ENCODE data around the gene MPC2. TPM values are rescaled to one million over a fixed set of nuclear protein-coding genes. Genes with fewer than 3 reads are reported as not detected.

The MPC2 gene
- total and polyA plus RNA-seq, 3 donors from 2014 or later = 106 to 596 (median 185) TPM

DNA sequence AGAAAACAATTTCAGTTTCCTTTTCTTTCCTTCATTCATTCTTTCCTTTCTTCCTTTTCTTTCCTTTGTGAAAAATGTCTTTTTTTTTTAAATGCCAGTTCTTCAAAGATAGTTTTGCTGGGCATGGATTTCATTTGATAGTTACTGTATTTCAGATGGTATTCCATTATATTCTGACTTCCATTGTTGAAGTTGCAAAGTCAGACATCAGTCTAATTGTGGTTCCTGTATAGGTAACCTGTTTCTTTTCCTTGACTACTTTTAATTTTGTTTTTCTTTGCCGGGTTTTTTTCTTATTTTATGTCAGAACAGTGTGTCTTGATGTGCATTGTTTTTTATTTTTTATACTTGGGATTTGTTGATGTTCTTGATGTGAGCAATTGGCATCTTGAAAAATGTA is 40.4 kb upstream of the MPC2 start:
- no peak for TF ChIP-seq POLR2A (IDR thresholded peaks at IDR 0.05)
- TF ChIP-seq, protein P1, sequence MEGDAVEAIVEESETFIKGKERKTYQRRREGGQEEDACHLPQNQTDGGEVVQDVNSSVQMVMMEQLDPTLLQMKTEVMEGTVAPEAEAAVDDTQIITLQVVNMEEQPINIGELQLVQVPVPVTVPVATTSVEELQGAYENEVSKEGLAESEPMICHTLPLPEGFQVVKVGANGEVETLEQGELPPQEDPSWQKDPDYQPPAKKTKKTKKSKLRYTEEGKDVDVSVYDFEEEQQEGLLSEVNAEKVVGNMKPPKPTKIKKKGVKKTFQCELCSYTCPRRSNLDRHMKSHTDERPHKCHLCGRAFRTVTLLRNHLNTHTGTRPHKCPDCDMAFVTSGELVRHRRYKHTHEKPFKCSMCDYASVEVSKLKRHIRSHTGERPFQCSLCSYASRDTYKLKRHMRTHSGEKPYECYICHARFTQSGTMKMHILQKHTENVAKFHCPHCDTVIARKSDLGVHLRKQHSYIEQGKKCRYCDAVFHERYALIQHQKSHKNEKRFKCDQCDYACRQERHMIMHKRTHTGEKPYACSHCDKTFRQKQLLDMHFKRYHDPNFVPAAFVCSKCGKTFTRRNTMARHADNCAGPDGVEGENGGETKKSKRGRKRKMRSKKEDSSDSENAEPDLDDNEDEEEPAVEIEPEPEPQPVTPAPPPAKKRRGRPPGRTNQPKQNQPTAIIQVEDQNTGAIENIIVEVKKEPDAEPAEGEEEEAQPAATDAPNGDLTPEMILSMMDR (IDR thresholded peaks at IDR 0.05) = no peak
- intact Hi-C loops (cut with DNase I; ENCODE audit: low total_unique reads) = no loop called here
- H3K27me3 ChIP-seq = no peaks in the 10 kb centered on the region
- WGBS, 2 donors = 90 to 91% methylated on average over 1 of the region's 1 CpG
- H3K27ac ChIP-seq = no peak overlapping the region
- no peaks in the 10 kb centered on the region for H3K36me3 ChIP-seq (ENCODE audit: low read depth, missing control alignments)
- no peaks in the 10 kb centered on the region for H3K9me3 ChIP-seq
- H3K4me3 ChIP-seq = no peak overlapping the region
- no peak for DNase-seq
- H3K4me1 ChIP-seq = no peaks in the 10 kb centered on the region

DNA sequence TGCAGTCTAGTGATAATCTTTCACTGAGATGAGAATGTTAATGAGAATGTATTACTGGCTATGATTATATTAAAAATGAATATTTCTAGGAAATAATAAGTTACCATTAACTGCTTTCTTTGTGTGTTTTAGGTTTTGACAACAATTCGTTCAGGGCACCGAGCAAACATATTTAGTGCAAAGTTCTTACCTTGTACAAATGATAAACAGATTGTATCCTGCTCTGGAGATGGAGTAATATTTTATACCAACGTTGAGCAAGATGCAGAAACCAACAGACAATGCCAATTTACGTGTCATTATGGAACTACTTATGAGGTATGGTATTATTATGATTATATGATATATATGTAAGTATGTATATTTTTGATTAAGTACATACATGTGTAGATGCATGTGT is 37.8 kb upstream of the MPC2 start:
- Histone ChIP-seq H3K27ac (no peak overlapping the region), H3K4me1 (no peaks in the 10 kb centered on the region), H3K4me3 (no peak overlapping the region), H3K9me3 (no peaks in the 10 kb centered on the region), H3K27me3 (no peaks in the 10 kb centered on the region), H3K36me3 (ENCODE audit: low read depth, missing control alignments) (no peaks in the 10 kb centered on the region)
- intact Hi-C loops (cut with DNase I; ENCODE audit: low total_unique reads) = no loop called here
- DNase-seq = no peak
- WGBS, 2 donors = 90 to 93% methylated on average over 4 of the region's 4 CpGs
- TF ChIP-seq POLR2A (IDR thresholded peaks at IDR 0.05) = no peak
- TF ChIP-seq, protein P1 (IDR thresholded peaks at IDR 0.05) = no peak

DNA sequence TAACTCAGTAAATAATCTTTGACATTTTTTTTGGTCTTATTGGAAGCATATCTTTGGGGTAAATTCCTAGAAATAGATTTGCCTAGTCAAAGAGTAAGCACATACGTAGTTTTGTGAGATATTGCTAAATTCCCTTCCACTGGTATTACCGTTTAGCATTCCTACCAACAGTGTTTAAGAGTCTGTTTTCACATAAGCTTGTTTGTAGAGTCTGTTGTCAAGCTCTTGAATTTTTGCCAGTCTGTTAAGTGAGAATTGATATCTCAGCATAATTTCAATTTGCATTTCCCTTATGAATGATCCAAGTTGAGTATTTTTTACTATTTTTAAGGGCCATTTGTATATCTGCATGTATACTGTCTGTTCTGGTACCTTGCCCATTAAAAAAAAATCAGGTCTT is 37.0 kb upstream of the MPC2 start:
- Histone ChIP-seq H3K27ac (no peak overlapping the region), H3K36me3 (ENCODE audit: low read depth, missing control alignments) (no peaks in the 10 kb centered on the region), H3K4me3 (no peak overlapping the region), H3K27me3 (no peaks in the 10 kb centered on the region), H3K4me1 (no peaks in the 10 kb centered on the region), H3K9me3 (no peaks in the 10 kb centered on the region)
- intact Hi-C loops (cut with DNase I; ENCODE audit: low total_unique reads) = no loop called here
- WGBS, 2 donors = 81 to 94% methylated on average over 2 of the region's 2 CpGs
- no peak for DNase-seq
- TF ChIP-seq, protein P1 (IDR thresholded peaks at IDR 0.05) = no peak
- TF ChIP-seq POLR2A (IDR thresholded peaks at IDR 0.05) = no peak

DNA sequence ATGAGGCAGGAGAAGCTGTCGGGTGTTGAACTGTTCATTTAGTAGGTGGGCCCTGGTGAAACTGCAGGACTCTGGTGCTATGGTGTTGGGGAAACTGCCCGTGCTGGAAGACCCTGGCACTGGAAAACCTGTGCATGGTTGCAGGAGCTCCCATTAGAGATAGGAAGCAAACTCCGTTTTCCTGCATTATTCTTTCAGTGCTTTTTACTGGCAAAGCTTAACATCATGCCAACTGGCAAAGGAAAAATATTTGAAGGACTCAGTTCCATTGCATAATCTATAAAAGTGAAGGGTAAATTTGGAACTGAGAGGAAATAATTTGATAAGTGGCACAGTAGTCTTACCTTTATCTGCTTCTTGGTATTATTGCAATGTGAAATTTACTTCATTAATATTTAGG is 31.7 kb upstream of the MPC2 start:
- Histone ChIP-seq H3K27me3 (no peaks in the 10 kb centered on the region), H3K4me3 (no peak overlapping the region), H3K36me3 (ENCODE audit: low read depth, missing control alignments) (no peaks in the 10 kb centered on the region), H3K27ac (no peak overlapping the region), H3K4me1 (peaks cover 5% of the 10 kb centered on the region), H3K9me3 (no peaks in the 10 kb centered on the region)
- intact Hi-C loops (cut with DNase I; ENCODE audit: low total_unique reads) = no loop called here
- DNase-seq = no peak
- TF ChIP-seq POLR2A (IDR thresholded peaks at IDR 0.05) = no peak
- TF ChIP-seq, protein P1 (IDR thresholded peaks at IDR 0.05) = no peak
- WGBS, 2 donors = 78 to 83% methylated on average over 3 of the region's 3 CpGs

DNA sequence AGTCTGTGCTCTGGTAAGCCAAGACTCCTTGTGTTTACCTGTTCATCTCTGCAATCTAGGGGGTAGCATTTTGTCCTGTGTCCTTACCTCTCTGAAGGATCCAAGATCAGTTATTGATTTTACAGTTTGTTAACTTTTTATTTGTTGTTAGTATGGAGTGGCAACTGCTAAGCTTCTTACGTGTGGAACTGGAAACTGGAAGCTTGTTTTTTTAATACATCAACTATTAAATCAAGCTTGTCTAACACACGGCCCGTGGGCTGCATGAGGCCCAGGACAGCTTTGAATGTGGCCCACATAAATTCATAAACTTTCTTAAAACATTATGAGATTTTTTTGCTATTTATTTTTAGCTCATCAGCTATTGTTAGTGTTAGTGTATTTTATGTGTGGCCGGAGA is 29.2 kb upstream of the MPC2 start:
- Histone ChIP-seq H3K27me3 (no peaks in the 10 kb centered on the region), H3K9me3 (no peaks in the 10 kb centered on the region), H3K27ac (no peak overlapping the region), H3K36me3 (ENCODE audit: low read depth, missing control alignments) (no peaks in the 10 kb centered on the region), H3K4me1 (peaks cover 5% of the 10 kb centered on the region), H3K4me3 (no peak overlapping the region)
- TF ChIP-seq, protein P1 (IDR thresholded peaks at IDR 0.05) = no peak
- no peak for TF ChIP-seq POLR2A (IDR thresholded peaks at IDR 0.05)
- WGBS, 2 donors = 82 to 95% methylated on average over 4 of the region's 4 CpGs
- DNase-seq = no peak
- intact Hi-C loops (cut with DNase I; ENCODE audit: low total_unique reads) = no loop called here
